Neural crest cell (in vitro differentiated cells): ENCODE results near the gene CYP1B1. TPM values are rescaled to one million over a fixed set of nuclear protein-coding genes. Genes with fewer than 3 reads are reported as not detected.

Experiments used
- DNase-seq: peaks from one replicate; pipeline ENCODE4 v3.0.0; 2021; ENCODE audit warnings: low read depth, mixed read lengths, low spot score
- H3K27ac Mint-ChIP-seq: one replicate; pipeline ENCODE4 v1.8.0; 2021; ENCODE audit warnings: mild to moderate bottlenecking, mixed read lengths; ENCODE audit not compliant: unreplicated experiment
- H3K27me3 Mint-ChIP-seq: 2 replicates; pipeline ENCODE4 v1.8.0; 2021; ENCODE audit warnings: low read depth, mild to moderate bottlenecking, mixed read lengths
- H3K36me3 Mint-ChIP-seq: 2 replicates; pipeline ENCODE4 v1.8.0; 2021; ENCODE audit warnings: low read depth, mild to moderate bottlenecking, mixed read lengths
- H3K4me1 Mint-ChIP-seq: 2 replicates; pipeline ENCODE4 v1.8.0; 2021; ENCODE audit warnings: mixed read lengths
- H3K4me3 Mint-ChIP-seq: one replicate; pipeline ENCODE4 v1.8.0; 2021; ENCODE audit warnings: mild to moderate bottlenecking, mixed read lengths
- H3K9me3 Mint-ChIP-seq: 2 replicates; pipeline ENCODE4 v1.8.0; 2021; ENCODE audit warnings: mixed read lengths
- total RNA-seq: library from RNA; stranded (reverse); gene quantifications from 2 replicates; pipeline ENCODE4 v1.2.1, GENCODE V29; 2021
- TF ChIP-seq, protein P1 (sequence below): fragments of 200-600 bp; sonication (generic); conservative IDR thresholded peaks from 2 replicates; pipeline ENCODE4 v1.5.0; 2021; ENCODE audit warnings: antibody characterized with exemption, mild to moderate bottlenecking

The CYP1B1 gene
- total RNA-seq, 1 donor from 2014 or later = 16.4 TPM

DNA sequence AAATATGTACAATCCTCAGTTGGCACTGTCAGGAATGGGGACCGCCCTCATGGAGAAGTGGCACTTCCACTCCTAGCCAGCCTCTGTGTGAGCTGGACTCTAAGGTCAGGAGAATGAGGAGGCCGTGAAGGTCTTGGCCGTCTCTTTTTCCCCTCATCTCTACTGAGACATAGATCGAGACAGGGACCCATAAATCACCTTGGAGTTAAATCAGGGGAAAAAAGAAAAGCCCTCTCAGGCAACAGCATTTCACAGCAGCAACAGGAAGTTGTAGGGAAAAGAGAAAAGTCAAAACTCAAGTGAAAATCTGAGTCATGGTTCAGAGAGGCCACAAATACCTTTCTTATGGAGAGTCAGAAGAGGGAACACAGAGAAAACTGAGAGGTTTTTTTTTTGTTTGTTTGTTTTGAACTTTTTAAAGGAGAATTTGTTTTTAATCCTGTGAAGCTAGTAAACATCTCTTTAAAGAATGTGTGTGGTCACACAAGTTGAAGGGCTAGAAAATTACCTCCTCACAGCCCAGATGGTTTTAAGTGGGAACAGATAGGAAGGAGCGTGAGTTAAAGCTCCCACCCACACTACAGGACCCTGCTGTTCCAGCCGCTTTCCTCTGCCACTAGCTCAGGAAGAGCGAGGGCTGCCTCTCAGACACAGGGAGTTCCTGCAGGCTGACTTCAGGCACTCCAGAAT lies 30.6 kb upstream of the CYP1B1 start:
- Mint-ChIP-seq H3K36me3 (no peaks in the 10 kb centered on the region), H3K4me3 (no peak overlapping the region), H3K27ac (no peak overlapping the region), H3K27me3 (peaks cover 8% of the 10 kb centered on the region), H3K9me3 (peaks cover 2% of the 10 kb centered on the region), H3K4me1 (peaks cover 17% of the 10 kb centered on the region)
- TF ChIP-seq, protein P1, sequence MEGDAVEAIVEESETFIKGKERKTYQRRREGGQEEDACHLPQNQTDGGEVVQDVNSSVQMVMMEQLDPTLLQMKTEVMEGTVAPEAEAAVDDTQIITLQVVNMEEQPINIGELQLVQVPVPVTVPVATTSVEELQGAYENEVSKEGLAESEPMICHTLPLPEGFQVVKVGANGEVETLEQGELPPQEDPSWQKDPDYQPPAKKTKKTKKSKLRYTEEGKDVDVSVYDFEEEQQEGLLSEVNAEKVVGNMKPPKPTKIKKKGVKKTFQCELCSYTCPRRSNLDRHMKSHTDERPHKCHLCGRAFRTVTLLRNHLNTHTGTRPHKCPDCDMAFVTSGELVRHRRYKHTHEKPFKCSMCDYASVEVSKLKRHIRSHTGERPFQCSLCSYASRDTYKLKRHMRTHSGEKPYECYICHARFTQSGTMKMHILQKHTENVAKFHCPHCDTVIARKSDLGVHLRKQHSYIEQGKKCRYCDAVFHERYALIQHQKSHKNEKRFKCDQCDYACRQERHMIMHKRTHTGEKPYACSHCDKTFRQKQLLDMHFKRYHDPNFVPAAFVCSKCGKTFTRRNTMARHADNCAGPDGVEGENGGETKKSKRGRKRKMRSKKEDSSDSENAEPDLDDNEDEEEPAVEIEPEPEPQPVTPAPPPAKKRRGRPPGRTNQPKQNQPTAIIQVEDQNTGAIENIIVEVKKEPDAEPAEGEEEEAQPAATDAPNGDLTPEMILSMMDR = no peak
- no peak for DNase-seq

DNA sequence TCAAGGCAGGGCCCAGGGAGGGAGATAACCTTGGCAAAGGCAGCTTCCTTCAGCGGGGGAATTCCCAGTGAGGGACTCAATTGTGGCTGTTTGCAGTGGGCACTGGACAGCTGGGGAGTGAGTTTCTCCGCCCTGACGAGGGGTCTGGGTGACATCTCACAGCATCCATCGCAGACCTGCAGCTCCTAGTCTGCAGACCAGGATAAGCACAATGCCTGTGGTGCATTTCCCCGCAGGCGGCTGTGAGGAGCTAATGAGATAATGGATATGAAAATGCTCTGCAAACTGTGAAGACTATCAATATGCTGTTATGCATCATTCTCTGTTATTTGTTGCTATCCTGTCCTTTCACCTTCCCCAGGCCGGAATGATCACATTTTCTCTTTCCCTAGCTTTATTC lies 30.0 kb upstream of the CYP1B1 start:
- DNase-seq = no peak
- Mint-ChIP-seq H3K36me3 (no peaks in the 10 kb centered on the region), H3K4me1 (peaks cover 17% of the 10 kb centered on the region), H3K27ac (no peak overlapping the region), H3K27me3 (peaks cover 11% of the 10 kb centered on the region), H3K4me3 (no peak overlapping the region), H3K9me3 (peaks cover 2% of the 10 kb centered on the region)
- TF ChIP-seq, protein P1 = no peak

DNA sequence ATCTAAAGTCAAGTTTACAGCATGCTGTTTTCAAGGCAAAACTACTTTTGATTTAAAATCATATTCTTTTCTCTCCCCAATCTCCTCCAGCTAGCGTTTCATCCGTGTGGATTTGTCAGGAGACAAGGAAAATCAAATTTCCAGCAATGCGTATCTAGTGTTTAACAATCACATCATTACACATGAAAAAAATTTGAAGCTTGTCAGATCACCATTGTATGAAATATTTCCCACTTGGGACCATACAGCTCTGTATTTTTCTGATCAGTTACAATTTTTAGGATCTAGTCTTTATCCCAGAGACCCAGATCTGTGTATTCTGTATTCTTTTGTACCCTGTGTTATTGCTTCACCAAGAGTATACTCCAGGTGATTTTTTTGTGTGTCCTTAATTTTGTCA lies 28.6 kb upstream of the CYP1B1 start:
- DNase-seq = no peak
- H3K9me3 Mint-ChIP-seq = peaks cover 2% of the 10 kb centered on the region
- peaks cover 17% of the 10 kb centered on the region for H3K4me1 Mint-ChIP-seq
- H3K27me3 Mint-ChIP-seq = peaks cover 24% of the 10 kb centered on the region
- H3K27ac Mint-ChIP-seq = no peak overlapping the region
- H3K36me3 Mint-ChIP-seq = no peaks in the 10 kb centered on the region
- TF ChIP-seq, protein P1 = no peak
- no peak overlapping the region for H3K4me3 Mint-ChIP-seq

DNA sequence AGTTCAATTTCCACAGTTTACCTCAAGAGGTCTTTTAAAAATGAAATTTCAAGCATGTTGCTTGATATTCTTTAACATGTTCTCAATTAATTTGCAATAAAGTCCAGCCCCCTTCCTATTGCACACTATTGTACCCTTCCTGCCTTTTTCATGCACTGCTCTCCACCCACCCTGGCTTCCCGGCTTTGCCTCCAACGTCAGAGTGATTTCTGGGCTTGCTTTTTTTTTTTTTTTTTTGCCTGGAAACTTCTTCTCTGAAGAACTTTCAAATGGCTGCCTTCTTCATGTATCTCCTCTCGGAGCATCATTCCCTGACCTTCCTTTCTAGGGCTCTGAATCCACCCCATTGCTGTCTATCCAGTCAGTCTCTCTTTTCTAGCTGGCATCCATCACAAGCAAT lies 24.4 kb upstream of the CYP1B1 start:
- TF ChIP-seq, protein P1 = no peak
- peaks cover 62% of the 10 kb centered on the region for H3K27me3 Mint-ChIP-seq
- H3K27ac Mint-ChIP-seq = no peak overlapping the region
- H3K4me3 Mint-ChIP-seq = no peak overlapping the region
- peaks cover 2% of the 10 kb centered on the region for H3K9me3 Mint-ChIP-seq
- peaks cover 15% of the 10 kb centered on the region for H3K4me1 Mint-ChIP-seq
- no peak for DNase-seq
- H3K36me3 Mint-ChIP-seq = no peaks in the 10 kb centered on the region

DNA sequence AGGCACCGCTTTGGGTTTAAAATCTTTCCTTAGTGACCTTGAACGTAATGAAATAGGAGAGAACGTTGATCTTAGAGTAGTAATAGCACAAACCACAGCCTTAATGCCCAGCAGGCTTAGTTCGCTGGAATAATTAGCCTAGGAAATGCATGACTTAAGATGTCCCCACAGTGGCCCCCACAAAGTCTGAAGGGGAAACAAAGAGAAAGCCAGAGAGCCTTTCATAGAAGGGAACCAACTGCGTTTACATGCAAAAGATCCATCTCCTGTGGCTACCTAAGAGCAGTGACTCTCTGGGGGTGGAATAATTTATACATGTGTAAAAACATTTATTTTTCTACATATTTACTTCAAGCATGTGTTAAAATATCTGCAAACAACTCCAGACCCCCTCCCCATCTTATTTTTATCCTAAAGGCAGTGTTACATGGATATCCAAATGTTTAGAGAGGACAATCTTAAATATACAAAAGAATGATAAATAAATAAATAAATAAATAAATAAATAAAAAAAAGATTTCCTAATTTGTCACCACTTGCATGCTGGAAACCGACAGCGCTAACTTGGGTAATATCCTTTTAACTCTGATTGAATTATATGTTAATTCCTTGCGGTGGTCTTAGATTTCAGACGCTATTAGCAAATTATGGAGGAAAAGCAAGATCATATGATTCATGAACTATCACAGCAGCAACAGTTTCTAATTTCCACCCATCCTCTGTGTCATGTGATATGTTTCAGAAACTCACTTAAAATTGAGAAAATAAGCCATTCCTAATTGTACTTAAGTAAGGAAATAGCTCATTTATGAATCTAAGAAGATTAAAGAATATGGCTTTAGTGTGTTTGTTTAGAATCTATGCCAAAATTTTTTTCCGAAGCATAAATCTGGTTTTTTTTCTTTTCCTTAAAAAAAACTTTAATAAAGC lies 23.4 kb upstream of the CYP1B1 start:
- no peak for DNase-seq
- TF ChIP-seq, protein P1 = no peak
- peaks cover 63% of the 10 kb centered on the region for H3K27me3 Mint-ChIP-seq
- H3K36me3 Mint-ChIP-seq = no peaks in the 10 kb centered on the region
- no peak overlapping the region for H3K4me3 Mint-ChIP-seq
- no peak overlapping the region for H3K27ac Mint-ChIP-seq
- peaks cover 2% of the 10 kb centered on the region for H3K9me3 Mint-ChIP-seq
- H3K4me1 Mint-ChIP-seq = peaks cover 15% of the 10 kb centered on the region
